SK-N-MC (cell line): Measurements from ENCODE around the gene KPNA2.
"Not testable (repeated sequence)": the region's sequence is repeated elsewhere in the genome, so short reads cannot be mapped to it uniquely, and the experiment has no call there.

Experiments
- EZH2 ChIP-seq: fragments of 200-600 bp; sonication (generic); IDR thresholded peaks from one replicate; pipeline ENCODE4 v1.6.1; 2017; ENCODE audit warnings: antibody characterized with exemption
- POLR2AphosphoS5 ChIP-seq: IDR thresholded peaks from 2 replicates; pipeline ENCODE4 v1.6.1; 2012; ENCODE audit warnings: mild to moderate bottlenecking, low read depth, low read length, borderline replicate concordance

DNA sequence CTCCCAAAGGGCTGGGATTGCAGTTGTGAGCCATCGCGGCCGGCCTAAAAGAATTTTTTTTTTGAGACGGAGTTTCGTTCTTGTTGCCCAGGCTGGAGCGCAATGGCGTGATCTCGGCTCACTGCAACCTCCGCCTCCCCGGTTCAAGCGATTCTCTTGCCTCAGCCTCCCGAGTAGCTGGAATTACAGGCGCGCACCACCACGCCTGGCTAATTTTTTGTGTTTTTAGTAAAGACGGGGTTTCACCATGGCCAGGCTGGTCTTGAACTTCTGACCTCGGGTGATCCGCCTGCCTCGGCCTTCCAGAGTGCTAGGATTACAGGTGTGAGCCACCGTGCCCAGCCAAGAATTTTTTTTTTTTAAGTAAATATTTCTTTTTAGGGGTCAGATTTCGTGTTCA is 17.0 kb upstream of the KPNA2 start:
- not testable (repeated sequence) for TF ChIP-seq EZH2, POLR2AphosphoS5
